ENCODE results near the gene RAB23.

Gene RAB23

GRCh38 chr6:57138026-57138425 lies 84.1 kb downstream of the RAB23 start:
- TF ChIP-seq EGR1 (IDR thresholded peaks at IDR 0.05): no peak
- TF ChIP-seq MAX (IDR thresholded peaks at IDR 0.05): no peak
- TF ChIP-seq TCF12 (IDR thresholded peaks at IDR 0.05; ENCODE audit: low read depth): no peak
- no peak for TF ChIP-seq CEBPB (IDR thresholded peaks at IDR 0.05)
- no peak for TF ChIP-seq TEAD4 (IDR thresholded peaks at IDR 0.05)
- no peak for TF ChIP-seq RAD21 (IDR thresholded peaks at IDR 0.05; ENCODE audit: low read depth)
- no peak for TF ChIP-seq TAF1 (IDR thresholded peaks at IDR 0.05; ENCODE audit: low read depth)
- no peak for TF ChIP-seq CREB1 (IDR thresholded peaks at IDR 0.05; ENCODE audit: low read depth)
- no peak for TF ChIP-seq YY1 (IDR thresholded peaks at IDR 0.05; ENCODE audit: low read depth)
- TF ChIP-seq FOXM1 (IDR thresholded peaks at IDR 0.05; ENCODE audit: borderline replicate concordance, low read depth): no peak
- TF ChIP-seq REST (IDR thresholded peaks at IDR 0.05; ENCODE audit: low read depth): no peak
- TF ChIP-seq ZBTB7A (IDR thresholded peaks at IDR 0.05; ENCODE audit: low read depth): no peak
- no peak for TF ChIP-seq USF1 (IDR thresholded peaks at IDR 0.05)
- TF ChIP-seq EP300 (IDR thresholded peaks at IDR 0.05; ENCODE audit: borderline replicate concordance): no peak
- TF ChIP-seq NFIC (IDR thresholded peaks at IDR 0.05): no peak

GRCh38 chr6:57137350-57137749 lies 84.8 kb downstream of the RAB23 start:
- TF ChIP-seq CEBPB (IDR thresholded peaks at IDR 0.05): no peak
- no peak for TF ChIP-seq YY1 (IDR thresholded peaks at IDR 0.05; ENCODE audit: low read depth)
- TF ChIP-seq CREB1 (IDR thresholded peaks at IDR 0.05; ENCODE audit: low read depth): no peak
- TF ChIP-seq TAF1 (IDR thresholded peaks at IDR 0.05; ENCODE audit: low read depth): no peak
- no peak for TF ChIP-seq MAX (IDR thresholded peaks at IDR 0.05)
- no peak for TF ChIP-seq NFIC (IDR thresholded peaks at IDR 0.05)
- no peak for TF ChIP-seq USF1 (IDR thresholded peaks at IDR 0.05)
- no peak for TF ChIP-seq RAD21 (IDR thresholded peaks at IDR 0.05; ENCODE audit: low read depth)
- TF ChIP-seq REST (IDR thresholded peaks at IDR 0.05; ENCODE audit: low read depth): no peak
- TF ChIP-seq ZBTB7A (IDR thresholded peaks at IDR 0.05; ENCODE audit: low read depth): no peak
- no peak for TF ChIP-seq EP300 (IDR thresholded peaks at IDR 0.05; ENCODE audit: borderline replicate concordance)
- no peak for TF ChIP-seq FOXM1 (IDR thresholded peaks at IDR 0.05; ENCODE audit: borderline replicate concordance, low read depth)
- TF ChIP-seq TEAD4 (IDR thresholded peaks at IDR 0.05): no peak
- no peak for TF ChIP-seq TCF12 (IDR thresholded peaks at IDR 0.05; ENCODE audit: low read depth)
